ENCODE measurements around the gene SERINC5. TPM values are rescaled to one million over a fixed set of nuclear protein-coding genes. Genes with fewer than 3 reads are reported as not detected.

Gene SERINC5
- total RNA-seq, 1 donor from 2014 or later, result 12.9 TPM

GRCh38 chr5:80182809-80183580 is 72.9 kb downstream of the SERINC5 start:
- no peak for DNase-seq (ENCODE audit: low read depth)
- TF ChIP-seq, protein P1, sequence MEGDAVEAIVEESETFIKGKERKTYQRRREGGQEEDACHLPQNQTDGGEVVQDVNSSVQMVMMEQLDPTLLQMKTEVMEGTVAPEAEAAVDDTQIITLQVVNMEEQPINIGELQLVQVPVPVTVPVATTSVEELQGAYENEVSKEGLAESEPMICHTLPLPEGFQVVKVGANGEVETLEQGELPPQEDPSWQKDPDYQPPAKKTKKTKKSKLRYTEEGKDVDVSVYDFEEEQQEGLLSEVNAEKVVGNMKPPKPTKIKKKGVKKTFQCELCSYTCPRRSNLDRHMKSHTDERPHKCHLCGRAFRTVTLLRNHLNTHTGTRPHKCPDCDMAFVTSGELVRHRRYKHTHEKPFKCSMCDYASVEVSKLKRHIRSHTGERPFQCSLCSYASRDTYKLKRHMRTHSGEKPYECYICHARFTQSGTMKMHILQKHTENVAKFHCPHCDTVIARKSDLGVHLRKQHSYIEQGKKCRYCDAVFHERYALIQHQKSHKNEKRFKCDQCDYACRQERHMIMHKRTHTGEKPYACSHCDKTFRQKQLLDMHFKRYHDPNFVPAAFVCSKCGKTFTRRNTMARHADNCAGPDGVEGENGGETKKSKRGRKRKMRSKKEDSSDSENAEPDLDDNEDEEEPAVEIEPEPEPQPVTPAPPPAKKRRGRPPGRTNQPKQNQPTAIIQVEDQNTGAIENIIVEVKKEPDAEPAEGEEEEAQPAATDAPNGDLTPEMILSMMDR (IDR thresholded peaks at IDR 0.05; ENCODE audit: insufficient read depth, low read length, poor library complexity, severe bottlenecking), result no peak
- Histone ChIP-seq H3K27me3 (ENCODE audit: control insufficient read depth, insufficient read depth, low read length) (no peaks in the 10 kb centered on the region), H3K4me3 (ENCODE audit: low read depth, low read length) (no peak overlapping the region), H3K36me3 (ENCODE audit: control insufficient read depth, insufficient read depth, low read length) (no peaks in the 10 kb centered on the region)

DNA sequence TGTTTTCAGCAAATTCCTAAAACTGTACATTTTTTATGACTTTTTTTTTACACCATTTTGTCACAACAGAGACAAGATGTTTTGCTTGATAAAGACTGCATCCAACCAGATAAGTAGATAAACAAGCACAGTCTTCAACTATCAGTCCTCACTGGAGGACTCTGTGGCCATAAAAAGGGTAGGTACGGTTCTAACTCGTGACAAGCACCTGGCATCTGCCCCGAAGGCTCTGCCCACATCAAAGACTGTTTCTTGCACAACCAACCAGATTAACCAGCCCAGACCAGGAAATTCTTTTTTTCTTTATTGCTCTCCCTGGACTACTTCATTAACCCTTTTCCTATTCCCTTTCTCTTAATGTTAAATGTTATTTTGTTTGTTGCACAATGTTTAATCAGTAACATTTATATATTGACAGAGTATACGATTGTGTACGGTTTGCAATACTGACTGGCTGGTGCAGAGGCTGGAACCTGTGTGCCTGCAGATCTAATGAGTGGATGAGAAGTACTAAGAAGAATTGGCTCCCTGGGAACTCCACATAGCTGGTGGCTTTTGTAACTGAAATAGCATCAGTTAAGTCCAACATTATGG is 74.1 kb downstream of the SERINC5 start:
- H3K36me3 ChIP-seq (ENCODE audit: control insufficient read depth, insufficient read depth, low read length), result no peaks in the 10 kb centered on the region

GRCh38 chr5:80177236-80177635 is 78.6 kb downstream of the SERINC5 start:
- no peak for DNase-seq (ENCODE audit: low read depth)
- no peaks in the 10 kb centered on the region for H3K27me3 ChIP-seq (ENCODE audit: control insufficient read depth, insufficient read depth, low read length)
- peaks cover 3% of the 10 kb centered on the region for H3K36me3 ChIP-seq (ENCODE audit: control insufficient read depth, insufficient read depth, low read length)

More for the DNA sequence above, 74.1 kb downstream of the SERINC5 start:
- peak; percentile 75 for DNase-seq (ENCODE audit: low read depth)
- Histone ChIP-seq H3K27me3 (ENCODE audit: control insufficient read depth, insufficient read depth, low read length) (no peaks in the 10 kb centered on the region), H3K4me3 (ENCODE audit: low read depth, low read length) (no peak overlapping the region)
- TF ChIP-seq, protein P1 (IDR thresholded peaks at IDR 0.05; ENCODE audit: insufficient read depth, low read length, poor library complexity, severe bottlenecking), result no peak

DNA sequence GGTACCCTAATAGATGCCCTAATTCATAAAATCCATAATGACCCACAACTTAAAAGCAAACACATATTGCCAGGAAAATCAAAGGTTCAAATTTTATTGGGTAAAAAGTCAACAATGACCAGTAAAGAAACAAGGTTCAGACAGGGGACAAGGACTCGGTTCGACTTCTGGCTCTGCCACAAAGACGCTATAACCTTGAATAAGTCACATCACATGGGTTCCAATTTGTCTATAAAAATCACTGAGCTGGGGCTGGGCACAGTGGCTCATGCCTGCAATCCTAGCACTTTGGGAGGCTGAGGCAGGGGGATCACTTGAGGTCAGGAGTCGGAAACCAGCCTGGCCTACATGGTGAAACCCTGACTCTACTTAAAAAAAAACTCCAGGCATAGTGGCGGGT is 80.5 kb downstream of the SERINC5 start:
- Histone ChIP-seq H3K27me3 (ENCODE audit: control insufficient read depth, insufficient read depth, low read length) (no peaks in the 10 kb centered on the region), H3K4me3 (ENCODE audit: low read depth, low read length) (no peak overlapping the region), H3K36me3 (ENCODE audit: control insufficient read depth, insufficient read depth, low read length) (peaks cover 3% of the 10 kb centered on the region)
- no peak for DNase-seq (ENCODE audit: low read depth)
- TF ChIP-seq, protein P1 (IDR thresholded peaks at IDR 0.05; ENCODE audit: insufficient read depth, low read length, poor library complexity, severe bottlenecking), result no peak

More at GRCh38 chr5:80177236-80177635, 78.6 kb downstream of the SERINC5 start:
- TF ChIP-seq, protein P1 (IDR thresholded peaks at IDR 0.05; ENCODE audit: insufficient read depth, low read length, poor library complexity, severe bottlenecking), result no peak
- H3K4me3 ChIP-seq (ENCODE audit: low read depth, low read length), result no peak overlapping the region

- no peak for DNase-seq (ENCODE audit: low read depth)
- H3K27me3 ChIP-seq (ENCODE audit: control insufficient read depth, insufficient read depth, low read length), result no peaks in the 10 kb centered on the region
- H3K4me3 ChIP-seq (ENCODE audit: low read depth, low read length), result no peak overlapping the region
- TF ChIP-seq, protein P1 (IDR thresholded peaks at IDR 0.05; ENCODE audit: insufficient read depth, low read length, poor library complexity, severe bottlenecking), result no peak
- H3K36me3 ChIP-seq (ENCODE audit: control insufficient read depth, insufficient read depth, low read length), result peaks cover 3% of the 10 kb centered on the region
Measured at GRCh38 chr5:80174790-80175189, 81.1 kb downstream of the SERINC5 start.

Data from kidney epithelial cell (primary cell).